ENCODE results near the gene CFAP46.

The CFAP46 gene

DNA sequence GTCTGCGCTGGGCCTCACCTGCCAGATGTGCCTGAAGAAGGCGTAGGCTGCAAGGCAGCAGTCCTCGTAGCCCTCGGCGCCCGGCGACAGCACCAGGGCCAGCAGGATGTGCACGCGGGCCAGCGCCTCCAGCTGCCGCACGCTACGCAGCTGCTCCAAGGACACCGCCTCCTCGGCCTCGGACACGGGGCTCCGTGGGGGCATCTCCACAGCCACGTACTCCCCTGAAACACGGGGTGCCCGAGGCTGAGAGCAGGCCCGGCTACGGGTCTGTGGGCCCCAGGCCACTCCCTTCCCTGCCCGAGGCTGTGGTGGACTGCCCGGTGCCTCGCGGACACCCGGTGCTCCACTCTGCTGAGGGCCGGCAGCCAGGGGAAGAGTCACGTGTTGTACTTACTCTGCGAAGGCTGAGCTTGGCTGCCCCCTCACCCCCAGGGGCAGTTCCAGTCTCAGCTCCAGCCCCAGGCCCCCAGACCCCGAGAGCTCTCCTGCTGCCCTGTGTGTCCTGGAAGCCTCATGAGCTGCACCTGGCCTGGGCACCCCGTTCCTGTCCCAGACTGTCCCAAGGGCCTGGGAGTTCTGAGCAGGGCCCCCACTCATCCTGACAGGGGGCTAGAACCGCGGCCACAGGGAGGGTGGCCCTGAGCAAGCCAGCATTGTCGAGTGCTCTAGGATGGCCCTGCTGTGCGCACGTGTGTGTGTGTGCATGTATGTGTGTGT lies 62.8 kb downstream of the CFAP46 start:
- DNase-seq = no peak

DNA sequence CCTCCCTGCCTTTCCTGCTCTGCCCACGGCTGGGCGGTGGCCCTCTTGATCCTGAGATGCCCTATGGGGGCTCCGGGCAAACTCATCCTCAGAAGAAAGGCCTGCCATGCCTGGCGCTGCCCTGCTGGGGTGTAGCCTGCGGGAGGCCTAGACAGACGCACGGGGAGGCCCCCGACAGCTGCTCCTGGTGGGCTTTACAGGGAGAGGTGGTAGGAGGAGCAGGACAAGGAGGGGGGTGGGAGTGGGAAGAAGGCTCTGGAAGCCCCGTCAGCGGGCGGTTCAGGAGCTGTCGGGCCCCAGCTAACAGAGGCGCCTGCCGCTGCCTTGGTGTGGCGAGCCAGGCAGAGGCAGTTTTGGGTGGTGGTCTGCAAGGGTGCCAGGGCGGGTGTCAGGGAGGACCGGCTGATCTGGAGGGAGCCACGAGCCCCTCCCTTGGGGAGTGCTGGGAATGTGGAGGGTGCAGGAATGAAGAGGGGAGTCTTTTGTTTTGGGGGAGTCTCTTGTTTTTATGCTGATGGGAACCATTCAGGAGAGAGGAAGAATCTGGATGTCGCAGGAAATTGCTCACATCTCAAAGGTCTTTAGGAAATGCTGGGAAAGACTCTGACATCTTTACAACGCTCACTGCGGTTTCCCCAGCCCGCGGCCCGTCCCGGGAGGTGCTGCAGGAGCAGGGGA lies 63.5 kb downstream of the CFAP46 start:
- no peak for DNase-seq

DNA sequence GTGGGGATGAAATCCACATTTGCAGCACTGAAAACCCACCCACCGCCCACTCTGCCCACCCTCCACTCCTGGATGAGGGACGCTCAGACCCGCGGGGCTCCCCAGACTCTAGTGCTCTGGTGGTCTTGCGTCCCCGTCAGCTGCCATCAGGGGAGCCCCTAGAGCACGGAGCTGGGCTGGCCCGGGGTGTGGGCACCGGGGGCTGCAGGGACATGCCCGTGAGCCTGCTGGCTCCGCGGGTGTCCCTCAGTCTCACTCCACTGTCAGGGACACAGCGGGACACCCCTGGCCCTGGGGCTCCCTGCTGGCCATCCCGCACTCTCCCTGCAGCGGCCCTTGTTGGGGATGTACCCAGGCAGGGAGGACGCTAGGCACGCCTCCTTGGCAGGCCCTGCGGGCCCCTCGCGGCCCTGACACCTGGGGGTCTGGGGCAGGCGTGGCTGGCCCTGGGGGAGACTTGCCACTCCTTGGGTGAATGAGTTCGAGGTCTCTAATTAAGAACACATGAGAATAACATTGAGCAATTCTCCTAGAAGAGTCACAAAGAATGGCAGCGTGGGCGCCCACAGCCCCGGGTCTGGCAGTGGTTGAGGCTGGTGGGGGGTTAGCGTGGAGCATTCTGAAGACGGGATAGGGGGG lies 64.2 kb downstream of the CFAP46 start:
- DNase-seq = no peak

DNA sequence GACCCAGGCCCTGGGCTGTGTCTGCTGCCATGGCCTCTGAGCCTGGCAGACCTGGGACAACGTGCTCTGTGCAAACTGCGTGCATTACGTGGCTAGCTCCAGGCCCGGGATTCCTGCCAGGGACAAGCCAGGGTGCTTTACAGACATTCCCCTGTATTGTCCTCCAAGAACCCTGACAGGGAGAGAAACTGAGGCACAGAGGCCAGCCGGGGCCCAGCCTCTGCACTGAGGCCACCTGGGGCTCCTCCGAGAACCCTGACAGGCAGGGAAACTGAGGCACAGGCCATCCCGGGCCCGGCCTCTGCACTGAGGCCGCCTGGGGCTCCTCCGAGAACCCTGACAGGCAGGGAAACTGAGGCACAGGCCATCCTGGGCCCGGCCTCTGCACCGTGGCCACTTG lies 64.9 kb downstream of the CFAP46 start:
- DNase-seq = no peak

DNA sequence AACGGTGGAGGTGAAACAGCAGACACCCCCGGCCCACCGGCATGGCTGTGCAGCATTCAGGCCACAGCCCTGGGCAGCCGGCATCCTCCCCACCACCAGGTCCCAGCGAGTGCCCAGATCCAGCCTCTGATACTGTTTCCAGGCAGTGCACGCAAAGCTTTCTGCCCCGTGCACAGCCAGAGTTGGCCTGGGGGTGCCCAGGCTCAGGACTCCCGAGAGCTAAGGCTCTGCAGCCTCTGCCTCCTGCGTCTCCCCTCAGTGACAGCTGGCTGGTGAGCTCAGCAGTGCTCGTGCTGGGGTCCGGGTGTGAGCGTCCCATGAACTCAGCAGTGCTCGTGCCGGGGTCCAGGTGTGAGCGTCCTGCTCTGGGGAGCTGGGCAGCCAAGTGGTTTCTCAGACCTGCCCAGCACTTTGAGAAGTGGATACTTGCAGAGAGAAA lies 65.4 kb downstream of the CFAP46 start:
- no peak for DNase-seq

DNA sequence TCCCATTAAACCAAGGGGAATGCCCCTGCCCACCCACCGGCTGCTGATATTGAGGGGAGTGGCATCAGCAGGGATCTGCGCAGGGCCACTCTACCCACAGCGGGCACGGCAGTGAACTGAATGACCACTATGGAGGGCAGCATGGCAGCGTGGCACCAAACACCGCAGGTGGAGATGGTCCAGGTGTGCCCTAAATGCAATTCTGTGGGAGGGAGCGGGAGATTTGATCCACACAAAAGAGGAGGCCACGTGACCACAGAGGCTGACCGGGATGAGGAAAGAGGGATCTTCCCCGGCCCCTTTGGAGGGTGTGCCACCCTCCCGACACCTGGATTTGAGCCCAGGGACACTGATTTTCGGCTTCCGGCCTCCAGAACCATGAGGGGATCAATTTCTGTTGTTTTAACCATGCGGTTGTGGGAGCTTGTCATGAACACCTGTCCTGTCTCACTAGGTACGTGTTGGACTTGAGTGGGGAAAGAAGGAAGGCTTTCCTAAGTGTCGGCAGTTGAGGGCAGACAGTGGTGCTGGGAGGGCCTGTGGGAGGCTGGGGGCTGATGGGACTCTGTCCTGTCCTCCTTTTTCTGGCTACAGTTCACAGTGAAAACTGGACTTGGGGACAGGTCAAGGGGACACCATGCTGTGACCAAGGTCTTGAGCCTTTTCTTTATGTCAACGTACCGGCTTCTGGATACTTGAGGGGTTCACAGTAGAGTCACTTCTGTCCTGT lies 66.1 kb downstream of the CFAP46 start:
- no peak for DNase-seq

DNA sequence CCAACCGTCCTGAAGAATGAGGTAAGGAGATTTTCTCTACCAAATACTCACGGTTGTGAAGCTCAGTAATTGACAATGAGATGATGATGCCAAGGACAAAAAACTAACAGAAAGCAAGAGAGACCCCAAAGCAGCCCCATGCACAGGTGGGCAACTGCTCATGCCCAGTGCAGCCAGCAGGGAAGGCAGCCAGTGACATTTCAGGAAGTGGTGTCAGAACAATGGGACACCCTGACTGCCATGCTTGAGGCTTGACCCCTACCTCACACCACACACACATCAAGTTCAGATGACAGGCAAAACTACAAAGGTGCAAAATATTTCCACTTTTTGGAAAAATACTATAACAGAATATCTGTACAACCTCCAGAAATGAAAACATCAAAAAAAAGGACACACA lies 66.9 kb downstream of the CFAP46 start:
- DNase-seq = no peak

DNA sequence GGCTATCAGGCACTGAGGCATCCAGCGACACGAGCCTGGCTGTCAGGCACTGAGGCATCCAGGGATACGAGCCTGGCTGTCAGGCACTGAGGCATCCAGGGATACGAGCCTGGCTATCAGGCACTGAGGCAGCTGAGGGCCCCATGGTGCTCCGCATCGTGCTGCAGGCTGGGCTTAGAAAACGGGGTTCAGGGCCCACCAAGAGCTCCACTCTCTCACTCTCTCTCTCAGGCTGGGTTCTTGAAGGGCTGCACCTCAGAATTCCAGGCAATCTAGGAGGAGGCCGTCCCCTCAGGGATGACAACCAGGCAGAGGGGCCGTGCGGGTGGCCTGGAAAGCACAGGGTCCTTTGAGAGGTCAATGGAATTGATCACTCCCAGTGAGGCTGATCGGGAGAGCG lies 69.0 kb downstream of the CFAP46 start:
- DNase-seq = no peak

DNA sequence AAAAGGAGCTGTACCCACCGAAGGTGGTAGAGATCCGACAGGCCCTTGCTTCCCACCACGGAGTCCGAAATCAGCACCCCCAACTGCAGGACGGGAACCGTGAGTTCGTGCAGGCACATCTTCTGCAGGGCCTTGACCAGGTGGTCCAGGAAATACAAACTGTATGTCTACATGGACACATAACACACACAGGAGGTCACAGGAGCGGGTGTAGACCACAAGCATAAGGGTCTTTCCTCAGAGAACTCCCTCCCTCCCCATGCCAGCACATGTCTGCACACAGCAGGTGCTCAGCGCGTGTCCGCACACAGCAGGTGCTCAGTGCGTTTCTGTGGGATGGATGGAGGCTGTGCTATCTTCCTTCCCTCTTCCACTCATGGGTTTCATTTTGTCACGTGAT lies 69.7 kb downstream of the CFAP46 start:
- DNase-seq = no peak

DNA sequence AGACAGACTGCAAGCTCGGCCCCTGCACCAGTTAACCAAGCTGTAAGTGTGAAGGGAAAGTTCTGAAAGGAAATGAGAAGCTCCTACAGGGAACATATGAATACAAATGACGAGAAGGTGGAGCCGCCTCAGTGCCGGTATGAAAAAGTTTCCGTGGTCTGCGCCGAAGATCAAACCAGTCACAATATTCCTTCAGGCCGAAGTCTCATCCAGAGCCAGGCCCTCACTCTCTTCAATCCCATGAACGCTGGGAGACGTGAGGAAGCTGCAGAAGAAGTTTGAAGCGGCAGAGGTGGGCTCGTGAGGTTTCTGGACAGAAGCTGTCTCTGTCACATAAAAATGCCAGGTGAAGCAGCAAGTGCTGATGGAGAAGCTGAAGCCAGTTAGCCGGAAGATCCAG lies 71.9 kb downstream of the CFAP46 start:
- DNase-seq = no peak

DNA sequence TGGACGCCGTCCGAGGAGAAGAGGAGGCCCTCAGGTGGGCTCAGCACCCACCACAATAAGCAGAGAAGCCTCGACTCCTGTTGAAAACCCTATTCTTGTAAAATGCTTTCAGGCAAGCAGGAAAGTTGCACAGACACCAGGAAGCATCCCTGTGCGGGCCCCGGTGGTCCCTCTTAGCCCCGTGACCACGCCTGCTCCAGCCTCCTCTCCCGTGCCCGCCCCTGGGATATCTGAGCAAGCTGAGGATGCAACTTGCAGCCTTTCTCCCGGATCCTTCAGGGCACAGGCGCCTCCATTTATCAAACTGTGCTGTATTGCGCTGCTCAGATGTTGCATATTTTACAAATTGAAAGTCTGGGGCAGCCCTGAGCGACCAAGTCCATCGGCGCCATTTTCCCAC lies 72.7 kb downstream of the CFAP46 start:
- no peak for DNase-seq

DNA sequence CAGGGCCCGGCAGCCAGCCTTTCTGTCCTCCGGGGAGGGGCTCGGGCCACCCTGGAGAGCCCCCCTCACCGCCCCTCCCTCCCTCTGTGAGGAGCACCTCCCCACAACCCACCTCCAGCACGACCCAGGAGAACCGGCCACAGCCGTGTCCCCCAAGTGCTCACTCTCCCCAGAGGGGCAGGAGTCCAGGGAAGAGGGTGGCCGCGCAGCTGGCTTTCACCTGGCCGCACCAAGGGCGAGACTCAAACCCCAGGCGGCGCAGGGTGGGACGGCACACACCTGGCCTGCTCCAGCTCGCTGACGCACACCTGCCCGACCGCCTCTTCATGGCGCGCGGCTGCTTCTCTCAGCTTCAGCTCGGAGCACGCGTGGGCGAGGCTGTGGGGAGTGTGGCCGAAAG lies 73.4 kb downstream of the CFAP46 start:
- DNase-seq = no peak

DNA sequence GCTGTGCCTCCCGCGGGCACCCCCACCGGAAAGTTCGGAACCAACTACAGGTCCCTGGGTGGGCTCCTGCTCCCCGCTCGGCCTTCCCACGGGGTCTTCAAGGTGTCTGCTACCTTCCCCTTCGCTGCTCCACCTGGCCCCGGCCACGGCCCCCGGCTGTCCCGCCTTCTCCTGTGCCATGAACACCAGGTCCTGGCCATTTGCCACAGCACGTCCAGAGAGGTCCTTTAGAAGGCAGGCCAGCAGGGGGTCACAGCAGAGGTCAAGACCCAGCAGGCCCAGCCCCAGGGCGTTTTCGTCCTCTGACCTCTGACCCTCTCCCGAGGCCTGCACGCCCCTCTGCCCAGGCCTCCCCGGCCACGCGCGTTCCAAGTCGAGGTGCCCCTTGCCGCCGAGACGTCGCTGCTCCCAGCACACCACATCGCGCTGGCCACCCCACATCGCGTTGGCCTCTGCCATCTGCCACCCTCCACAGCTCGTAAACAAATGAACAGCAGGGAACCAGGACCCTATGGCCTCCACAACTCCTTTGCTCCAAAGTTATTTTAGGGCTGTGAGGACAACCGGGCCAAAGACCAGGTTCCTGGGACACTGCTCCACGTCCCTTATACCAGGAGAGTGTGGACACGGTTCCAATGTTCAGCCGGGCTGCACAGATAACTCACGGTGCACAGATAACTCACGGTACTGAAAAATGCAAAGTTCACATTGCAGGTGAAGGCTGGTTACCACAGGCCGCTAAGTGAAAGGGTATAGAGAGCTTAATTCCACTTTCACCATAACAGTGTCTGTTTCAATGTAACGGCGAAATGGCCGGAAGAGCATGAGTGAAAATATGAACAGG lies 74.3 kb downstream of the CFAP46 start:
- DNase-seq = no peak

DNA sequence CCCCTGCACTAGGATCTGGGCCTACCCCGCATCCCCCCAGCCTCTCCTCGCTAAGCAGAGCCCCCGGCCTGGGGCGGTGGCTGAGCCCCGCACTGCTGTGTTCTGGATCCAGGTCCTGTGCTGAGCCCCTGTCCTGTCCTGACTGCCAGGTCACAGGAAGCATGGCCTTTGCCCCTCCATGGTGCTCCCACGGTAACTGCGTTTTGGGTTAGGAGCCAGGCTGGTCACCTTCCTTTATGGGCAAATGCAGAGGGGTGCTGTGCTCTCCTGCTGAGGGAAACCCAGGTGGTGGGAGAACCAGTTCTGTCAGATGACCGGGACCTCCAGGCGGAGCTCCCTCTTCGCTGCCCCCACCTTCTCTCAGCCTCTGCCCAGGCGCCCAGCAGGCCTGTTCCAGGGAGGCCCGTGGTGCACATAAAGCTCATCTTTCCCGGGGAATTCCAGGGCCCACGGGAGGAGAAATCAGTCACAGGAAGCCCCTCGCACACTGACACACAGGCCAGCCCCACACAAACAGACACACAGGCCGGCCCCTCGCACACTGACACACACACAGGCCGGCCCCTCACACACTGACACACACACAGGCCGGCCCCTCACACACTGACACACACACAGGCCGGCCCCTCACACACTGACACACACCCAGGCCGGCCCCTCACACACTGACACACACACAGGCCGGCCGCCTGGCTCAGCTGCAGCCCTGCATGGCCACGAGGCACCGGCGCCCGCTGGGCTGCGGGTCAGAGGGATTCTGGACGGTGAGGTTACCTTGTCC lies 75.6 kb downstream of the CFAP46 start:
- no peak for DNase-seq

DNA sequence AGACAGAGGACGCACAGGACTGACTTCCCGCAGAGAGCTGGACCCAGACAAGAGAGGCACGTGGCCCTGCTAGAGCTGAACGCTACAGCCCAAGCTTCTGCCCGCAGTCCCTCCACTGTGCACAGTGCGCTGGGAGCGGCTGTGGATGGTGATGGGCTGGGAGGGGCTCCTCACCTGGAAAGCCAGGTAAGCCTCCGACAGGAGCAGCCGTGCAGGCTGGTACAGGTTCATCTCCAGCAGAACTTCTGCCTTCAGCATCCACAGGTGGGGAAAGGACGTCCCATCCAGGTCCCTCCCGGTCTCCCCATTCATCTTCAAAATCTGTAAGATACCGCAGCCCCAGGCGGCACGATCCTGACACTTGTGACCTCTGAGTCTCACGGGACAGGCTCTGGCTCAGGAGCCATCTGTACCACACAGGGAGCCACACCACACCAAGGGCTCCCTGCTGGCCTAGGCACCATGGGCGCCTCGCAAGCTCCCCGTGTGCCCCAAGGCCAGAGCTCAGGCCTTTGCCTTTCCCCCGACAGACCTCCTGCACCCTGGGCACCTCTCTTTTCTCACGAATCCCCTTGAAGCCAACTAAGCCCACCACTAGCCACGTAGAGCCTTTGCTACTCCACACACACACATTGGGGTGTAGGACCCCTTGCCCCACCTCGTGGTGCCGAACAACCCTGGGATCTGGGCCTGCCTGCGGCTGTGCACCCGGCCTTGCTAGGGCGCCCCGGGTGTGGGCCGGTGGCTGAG lies 76.3 kb downstream of the CFAP46 start:
- DNase-seq = no peak

DNA sequence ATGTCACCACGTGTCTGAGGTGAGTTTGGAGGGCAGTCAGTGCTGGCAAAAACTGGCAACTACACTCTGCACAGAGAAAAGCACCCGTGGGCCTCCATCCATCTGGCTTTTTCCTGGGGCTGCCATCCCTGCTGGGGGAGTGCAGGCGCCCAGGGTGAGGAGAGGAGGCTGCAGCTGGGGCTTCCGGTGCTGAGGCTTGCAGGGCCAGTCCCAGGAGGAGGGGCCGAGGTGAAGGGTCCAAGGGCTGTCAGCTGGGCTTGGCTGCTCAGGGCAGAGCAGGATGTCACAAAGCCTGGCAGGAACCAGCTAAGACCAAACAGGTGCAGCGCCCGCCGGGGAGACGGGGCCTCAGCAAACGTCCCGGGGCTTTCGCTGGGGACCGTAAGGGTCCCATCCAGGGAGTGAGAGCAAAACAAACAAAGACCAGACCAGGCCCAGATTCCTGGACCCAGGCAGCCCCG lies 77.2 kb downstream of the CFAP46 start:
- DNase-seq = no peak

DNA sequence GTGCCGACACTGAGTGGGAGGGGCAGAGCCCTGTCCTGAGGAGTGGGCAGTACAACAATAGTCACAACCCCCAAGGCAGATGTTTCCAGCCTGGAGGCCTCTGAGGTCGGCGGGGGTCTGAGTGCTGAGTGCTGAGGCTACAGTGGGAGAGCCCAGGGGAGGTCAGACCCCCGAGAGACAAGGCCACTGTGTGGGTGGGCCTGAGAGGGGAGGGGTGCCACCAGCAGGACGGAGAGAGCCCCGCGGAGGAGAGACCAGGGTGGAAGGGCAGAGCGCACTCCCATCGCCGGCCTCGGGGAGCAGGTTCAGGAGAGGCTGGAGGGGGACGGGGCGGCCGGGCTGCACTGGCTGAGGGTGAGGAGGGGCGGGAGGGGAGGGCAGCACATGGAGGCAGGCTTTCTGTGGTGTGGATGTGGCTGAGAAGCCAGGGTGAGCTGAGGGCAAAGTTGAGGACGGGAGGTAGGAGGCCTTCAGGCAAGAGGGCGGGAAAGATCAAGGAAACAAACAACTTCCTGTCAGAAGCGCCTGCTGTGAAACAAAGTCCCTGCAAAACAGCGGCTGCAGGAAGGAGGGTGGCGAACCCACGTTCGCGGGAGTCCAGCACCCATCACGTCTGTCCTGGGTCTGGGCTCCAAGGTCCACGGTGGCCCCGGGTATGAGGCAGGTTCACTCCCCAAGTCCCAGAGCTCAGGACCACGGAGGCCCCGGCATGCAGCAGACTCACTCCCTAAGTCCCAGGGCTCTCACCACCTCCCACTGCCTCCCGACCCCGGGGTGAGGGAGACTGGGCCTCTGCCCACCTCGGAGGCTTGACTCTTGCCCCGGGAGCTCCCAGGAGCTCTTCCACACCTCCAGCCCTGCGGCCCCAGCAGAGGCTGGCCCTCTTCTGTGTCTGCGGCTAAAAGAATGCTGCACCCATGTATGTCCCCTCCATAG lies 79.6 kb downstream of the CFAP46 start:
- no peak for DNase-seq

DNA sequence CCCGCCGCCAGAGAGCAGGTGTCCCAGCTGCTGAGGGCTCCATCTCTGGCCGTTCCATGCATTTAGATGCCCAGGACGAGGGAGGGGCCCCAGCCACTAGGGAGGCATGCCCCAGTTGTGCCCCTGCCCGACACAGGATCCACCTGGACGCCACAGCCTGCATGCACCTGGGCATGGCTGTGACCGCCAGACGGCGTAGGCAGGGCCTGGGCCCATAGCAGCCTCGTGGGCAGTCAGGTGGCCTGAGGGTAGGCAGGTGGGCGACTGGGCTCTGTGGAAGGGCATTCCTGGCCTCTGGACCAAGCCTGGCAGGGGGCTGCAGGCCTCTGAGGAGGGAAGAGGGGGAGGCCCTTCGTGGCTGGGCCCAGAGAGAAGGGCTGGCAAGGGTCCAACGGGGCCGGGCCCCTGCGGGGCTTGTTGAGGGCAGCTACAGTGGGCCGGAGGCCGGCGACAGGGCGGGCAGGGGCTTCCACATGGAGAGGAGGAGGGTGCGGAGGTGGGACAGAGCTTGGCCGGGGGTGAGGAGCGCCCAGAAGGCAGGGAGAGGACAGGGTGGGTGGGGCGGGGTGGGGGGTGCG lies 80.4 kb downstream of the CFAP46 start:
- no peak for DNase-seq

DNA sequence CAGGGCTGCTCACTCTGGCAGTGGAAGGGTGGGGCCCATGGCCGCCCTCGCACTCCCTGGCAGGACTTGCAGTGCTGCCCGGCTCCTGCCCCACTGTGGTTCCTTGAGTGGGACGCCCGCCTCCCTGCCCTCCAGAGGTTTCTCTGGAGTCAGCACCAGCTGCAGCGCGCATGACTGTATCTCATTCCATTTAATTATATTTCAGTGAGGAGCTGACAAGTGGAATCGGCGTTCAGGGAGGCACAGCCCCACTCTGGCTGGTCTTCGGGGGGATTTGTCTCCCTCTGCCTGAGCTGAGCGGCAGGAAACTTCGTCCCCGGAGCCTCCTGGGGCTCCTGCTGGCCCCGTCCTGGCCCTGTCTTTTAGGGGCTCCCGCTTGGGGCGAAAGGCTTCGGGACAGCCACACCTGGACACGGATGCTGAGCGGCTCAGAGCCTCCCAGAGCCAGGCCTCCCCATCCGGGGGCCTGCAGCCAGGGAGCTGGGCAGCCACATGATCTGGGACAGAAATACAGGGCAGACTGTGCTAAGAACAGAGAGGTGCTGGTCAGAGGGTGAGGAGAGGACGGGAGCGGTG lies 81.2 kb downstream of the CFAP46 start:
- no peak for DNase-seq

Data from left hindlimb (tissue), 1 donor.